NT2/D1 (cell line): Measurements from ENCODE around the gene CRYL1.

Experiments
- DNase-seq: peaks from one replicate; pipeline ENCODE4 v3.0.0-alpha.2; 2011; ENCODE audit warnings: low read depth, low spot score
- H3K27me3 ChIP-seq: 2 replicates; pipeline ENCODE4 v1.6.0; 2011; ENCODE audit warnings: mild to moderate bottlenecking; ENCODE audit not compliant: insufficient read length, insufficient read depth
- H3K36me3 ChIP-seq: 2 replicates; pipeline ENCODE4 v1.6.1; 2011; ENCODE audit warnings: mild to moderate bottlenecking, low read length, mixed read lengths; ENCODE audit not compliant: insufficient read depth, insufficient read length
- H3K4me1 ChIP-seq: 2 replicates; pipeline ENCODE4 v1.5.1; 2011; ENCODE audit not compliant: insufficient read depth, insufficient read length
- H3K4me3 ChIP-seq: 2 replicates; pipeline ENCODE4 v1.5.1; 2011; ENCODE audit warnings: low read depth; ENCODE audit not compliant: insufficient read length
- H3K9ac ChIP-seq: 2 replicates; pipeline ENCODE4 v1.6.0; 2011; ENCODE audit warnings: low read depth; ENCODE audit not compliant: insufficient read length
- H3K9me3 ChIP-seq: 2 replicates; pipeline ENCODE4 v1.5.1; 2011; ENCODE audit warnings: mild to moderate bottlenecking, low read length; ENCODE audit not compliant: insufficient read depth
- SUZ12 ChIP-seq: IDR thresholded peaks from 2 replicates; pipeline ENCODE4 v1.6.1; 2011; ENCODE audit not compliant: insufficient read length, insufficient read depth; ENCODE audit errors: extremely low read depth
- YY1 ChIP-seq: IDR thresholded peaks from 2 replicates; pipeline ENCODE4 v1.6.1; 2011; ENCODE audit not compliant: insufficient read length, insufficient read depth
- ZNF274 ChIP-seq: IDR thresholded peaks from 2 replicates; pipeline ENCODE4 v1.6.1; 2011; ENCODE audit warnings: mild to moderate bottlenecking, low read depth, low read length

CRYL1 gene

DNA sequence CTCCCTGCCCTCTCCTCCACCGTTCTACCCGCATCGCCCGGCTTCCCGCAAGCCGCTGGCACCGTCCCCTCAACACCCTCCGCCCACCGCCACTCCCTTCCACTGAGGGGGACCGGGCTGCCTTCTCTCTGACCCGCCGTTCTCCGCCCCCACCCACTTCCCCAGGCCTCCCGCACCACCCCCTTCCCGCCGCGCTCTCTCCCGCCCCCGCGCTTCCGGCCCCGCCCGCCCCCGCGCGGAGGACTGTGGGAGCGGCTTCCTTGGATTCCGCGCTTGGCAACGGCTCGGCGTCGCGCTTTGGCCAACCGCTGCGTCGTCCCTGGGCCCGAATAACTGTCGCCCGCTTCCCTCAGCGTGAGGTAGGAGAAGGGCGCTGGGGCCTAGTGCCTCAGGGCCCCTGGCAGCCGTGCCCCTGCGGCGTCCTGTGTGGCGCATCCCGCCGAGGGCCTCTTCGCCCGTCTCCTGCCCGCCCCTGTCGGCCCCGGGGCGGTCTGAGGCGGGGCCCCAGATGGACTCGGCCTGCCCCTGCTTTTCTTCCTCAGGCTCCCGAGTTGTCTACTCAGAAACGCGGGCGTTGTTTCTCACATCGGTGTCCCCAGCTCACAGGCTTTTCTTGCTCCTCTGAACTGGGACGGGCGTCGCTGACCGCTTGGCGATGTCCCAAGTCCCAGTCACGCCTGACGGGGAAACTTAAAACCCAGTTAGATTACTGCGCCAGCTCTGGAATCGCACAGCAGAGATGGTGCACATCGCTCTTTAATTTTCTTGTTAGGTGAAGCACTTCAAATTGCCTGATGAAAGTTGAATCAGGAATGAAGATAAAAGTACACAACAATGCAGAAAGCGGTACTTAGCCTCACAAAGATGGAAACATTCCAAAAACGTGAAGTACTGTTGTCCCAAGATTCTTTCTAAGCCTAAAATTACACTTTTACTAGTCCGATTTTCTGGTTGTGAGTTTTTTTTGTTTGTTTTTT, 41.5 kb upstream of the CRYL1 start, which contains the start of gene IFT88:
IFT88 (plus strand) TSS at position 260 of the 977 bp plus-strand sequence. CDS start 7,229 bp downstream, outside the sequence.
- H3K4me3 ChIP-seq = peak within 1 kb of the TSS; percentile 60
- H3K4me1 ChIP-seq = no peaks in the 10 kb centered on the region
- no peaks in the 10 kb centered on the region for H3K27me3 ChIP-seq
- TF ChIP-seq SUZ12 (no peak), ZNF274 (no peak), YY1 (no peak)
- H3K9me3 ChIP-seq = peaks cover 18% of the 10 kb centered on the region; the same call in 1 of the 2 replicates
- DNase-seq = peak; percentile 59
- H3K36me3 ChIP-seq = no peaks in the 10 kb centered on the region
- peak within 1 kb of the TSS; percentile 80 for H3K9ac ChIP-seq

- peak; percentile 27 for DNase-seq
- peak overlapping the region; percentile 59 for H3K4me3 ChIP-seq
- no peak for TF ChIP-seq SUZ12
- no peak for TF ChIP-seq YY1
- TF ChIP-seq ZNF274 = no peak
- H3K4me1 ChIP-seq = no peaks in the 10 kb centered on the region
- H3K36me3 ChIP-seq = no peaks in the 10 kb centered on the region
- H3K27me3 ChIP-seq = no peaks in the 10 kb centered on the region
- H3K9ac ChIP-seq = peak overlapping the region; percentile 80
- peaks cover 18% of the 10 kb centered on the region; the same call in 1 of the 2 replicates for H3K9me3 ChIP-seq
Observed at GRCh38 chr13:20566468-20566897, 40.8 kb upstream of the CRYL1 start.

GRCh38 chr13:20565115-20565736, 39.6 kb upstream of the CRYL1 start:
- Histone ChIP-seq H3K36me3 (no peaks in the 10 kb centered on the region), H3K9ac (no peak overlapping the region), H3K9me3 (peaks cover 18% of the 10 kb centered on the region; the same call in 1 of the 2 replicates), H3K4me1 (no peaks in the 10 kb centered on the region), H3K27me3 (no peaks in the 10 kb centered on the region), H3K4me3 (no peak overlapping the region)
- DNase-seq = no peak
- TF ChIP-seq YY1 (no peak), ZNF274 (no peak), SUZ12 (no peak)

DNA sequence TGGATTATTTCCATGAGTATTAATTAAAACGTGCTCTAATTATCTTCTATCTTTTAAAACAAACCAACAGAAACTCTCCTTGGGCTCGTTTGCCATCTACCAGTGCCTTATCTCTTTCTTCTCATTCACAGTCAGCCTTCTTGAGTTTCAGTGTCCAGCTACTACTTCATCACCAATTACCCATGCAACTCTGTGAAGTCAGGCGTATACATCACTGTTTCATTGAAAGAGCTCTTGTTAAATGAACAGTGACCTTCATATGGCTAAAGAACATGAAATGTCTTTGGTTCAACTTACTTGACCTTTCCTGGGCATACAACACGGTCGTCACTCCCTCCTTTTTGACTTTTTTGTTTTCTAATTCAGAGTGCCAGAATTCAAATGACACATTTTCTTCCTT, 36.1 kb upstream of the CRYL1 start:
- Histone ChIP-seq H3K4me3 (no peak overlapping the region), H3K9me3 (peaks cover 18% of the 10 kb centered on the region; the same call in 1 of the 2 replicates), H3K9ac (no peak overlapping the region), H3K4me1 (no peaks in the 10 kb centered on the region), H3K36me3 (no peaks in the 10 kb centered on the region), H3K27me3 (no peaks in the 10 kb centered on the region)
- TF ChIP-seq YY1 (no peak), ZNF274 (no peak), SUZ12 (no peak)
- no peak for DNase-seq

- H3K4me3 ChIP-seq = no peak overlapping the region
- no peaks in the 10 kb centered on the region for H3K4me1 ChIP-seq
- TF ChIP-seq SUZ12 (no peak), YY1 (no peak)
- no peaks in the 10 kb centered on the region for H3K27me3 ChIP-seq
- no peak overlapping the region for H3K9ac ChIP-seq
- H3K36me3 ChIP-seq = no peaks in the 10 kb centered on the region
- DNase-seq = no peak
- peaks cover 7% of the 10 kb centered on the region; the same call in 1 of the 2 replicates for H3K9me3 ChIP-seq
Observed at GRCh38 chr13:20559659-20560356, 34.2 kb upstream of the CRYL1 start.

DNA sequence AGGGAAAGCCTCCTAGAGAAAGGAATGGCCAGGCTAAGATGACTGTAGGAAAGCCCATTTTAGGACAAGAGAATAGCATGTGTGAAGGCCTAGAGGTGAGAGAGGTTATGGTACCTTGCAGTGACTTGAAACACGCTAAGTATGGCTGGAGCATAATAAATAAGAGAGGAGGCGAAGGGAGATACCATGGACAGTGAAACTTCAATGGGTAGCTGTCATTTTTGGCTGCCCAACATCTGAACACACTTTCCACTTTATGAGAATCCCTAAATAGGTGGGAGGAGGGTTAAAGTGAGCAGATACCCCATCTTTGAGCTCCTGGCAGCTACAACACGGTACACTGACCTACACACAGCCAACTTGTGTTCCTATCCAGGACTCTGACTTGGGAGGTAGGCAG, 33.3 kb upstream of the CRYL1 start:
- no peaks in the 10 kb centered on the region for H3K4me1 ChIP-seq
- TF ChIP-seq SUZ12 = no peak
- no peak for TF ChIP-seq YY1
- no peak for TF ChIP-seq ZNF274
- 0 out of 2 replicates have a peak, but pooled peaks cover under 1% of the 10 kb centered on the region for H3K9me3 ChIP-seq
- no peaks in the 10 kb centered on the region for H3K36me3 ChIP-seq
- DNase-seq = no peak
- H3K9ac ChIP-seq = no peak overlapping the region
- H3K27me3 ChIP-seq = no peaks in the 10 kb centered on the region
- no peak overlapping the region for H3K4me3 ChIP-seq

DNA sequence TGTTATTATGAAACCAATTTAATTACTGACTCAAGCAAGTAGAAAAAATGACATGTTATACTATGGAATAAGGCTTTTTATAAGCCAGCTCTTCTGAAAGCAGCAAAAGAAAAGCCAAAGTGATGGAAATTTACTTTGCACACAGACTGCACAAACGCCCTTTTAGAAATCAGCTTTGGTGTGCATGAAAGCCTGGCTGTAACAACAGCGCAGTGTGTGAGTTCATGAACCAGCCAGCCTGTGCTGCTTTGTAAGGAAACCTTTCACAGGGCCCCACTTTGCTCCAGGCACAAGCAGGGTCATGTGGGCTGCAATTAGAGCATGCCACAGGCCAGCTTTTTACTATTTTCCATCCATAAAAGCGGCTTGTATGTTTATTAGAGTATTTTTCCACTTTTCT, 27.7 kb upstream of the CRYL1 start:
- no peak for TF ChIP-seq ZNF274
- no peak for TF ChIP-seq YY1
- TF ChIP-seq SUZ12 = no peak
- no peaks in the 10 kb centered on the region for H3K9me3 ChIP-seq
- H3K4me1 ChIP-seq = no peaks in the 10 kb centered on the region
- no peak for DNase-seq
- H3K4me3 ChIP-seq = no peak overlapping the region
- H3K9ac ChIP-seq = no peak overlapping the region
- H3K27me3 ChIP-seq = no peaks in the 10 kb centered on the region
- no peaks in the 10 kb centered on the region for H3K36me3 ChIP-seq
